ENCODE data around the gene AUH. TPM values are rescaled to one million over a fixed set of nuclear protein-coding genes. Genes with fewer than 3 reads are reported as not detected.

Gene AUH
- total RNA-seq, 1 donor from 2014 or later, result 9.8 TPM

DNA sequence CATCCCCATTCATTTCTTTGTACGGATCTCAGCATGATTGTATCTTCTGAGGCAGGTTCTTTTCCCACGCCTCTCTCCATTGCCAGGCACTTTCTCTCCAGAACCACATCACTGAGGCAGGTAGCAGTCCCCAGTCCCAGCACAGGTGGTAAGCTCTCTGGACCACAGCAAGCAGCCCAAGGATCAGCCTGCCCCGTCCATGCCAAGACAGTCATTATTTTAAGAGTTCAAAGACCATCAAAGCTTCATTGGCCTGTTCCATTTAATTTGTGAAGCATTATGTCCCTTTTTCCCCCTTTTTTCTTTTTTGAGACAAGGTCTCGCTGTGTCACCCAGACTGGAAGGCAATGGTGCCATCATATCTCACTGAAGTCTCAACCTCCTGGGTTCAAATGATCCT is 171.7 kb downstream of the AUH start:
- no peak for FAIRE-seq
- H3K4me3 Mint-ChIP-seq (ENCODE audit: unreplicated experiment), result no peak overlapping the region
- DNase-seq (ENCODE audit: low read depth), result no peak
- TF ChIP-seq EZH2 (IDR thresholded peaks at IDR 0.05; ENCODE audit: insufficient read depth, low read length), result no peak
- TF ChIP-seq, protein P1, sequence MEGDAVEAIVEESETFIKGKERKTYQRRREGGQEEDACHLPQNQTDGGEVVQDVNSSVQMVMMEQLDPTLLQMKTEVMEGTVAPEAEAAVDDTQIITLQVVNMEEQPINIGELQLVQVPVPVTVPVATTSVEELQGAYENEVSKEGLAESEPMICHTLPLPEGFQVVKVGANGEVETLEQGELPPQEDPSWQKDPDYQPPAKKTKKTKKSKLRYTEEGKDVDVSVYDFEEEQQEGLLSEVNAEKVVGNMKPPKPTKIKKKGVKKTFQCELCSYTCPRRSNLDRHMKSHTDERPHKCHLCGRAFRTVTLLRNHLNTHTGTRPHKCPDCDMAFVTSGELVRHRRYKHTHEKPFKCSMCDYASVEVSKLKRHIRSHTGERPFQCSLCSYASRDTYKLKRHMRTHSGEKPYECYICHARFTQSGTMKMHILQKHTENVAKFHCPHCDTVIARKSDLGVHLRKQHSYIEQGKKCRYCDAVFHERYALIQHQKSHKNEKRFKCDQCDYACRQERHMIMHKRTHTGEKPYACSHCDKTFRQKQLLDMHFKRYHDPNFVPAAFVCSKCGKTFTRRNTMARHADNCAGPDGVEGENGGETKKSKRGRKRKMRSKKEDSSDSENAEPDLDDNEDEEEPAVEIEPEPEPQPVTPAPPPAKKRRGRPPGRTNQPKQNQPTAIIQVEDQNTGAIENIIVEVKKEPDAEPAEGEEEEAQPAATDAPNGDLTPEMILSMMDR (IDR thresholded peaks at IDR 0.05; ENCODE audit: insufficient read depth, low read depth, low read length), result no peak
- no peaks in the 10 kb centered on the region for H3K36me3 Mint-ChIP-seq (ENCODE audit: low read depth, unreplicated experiment)
- H2AFZ ChIP-seq (ENCODE audit: low read depth, low read length), result no peak overlapping the region
- peaks cover 13% of the 10 kb centered on the region for H3K4me1 Mint-ChIP-seq (ENCODE audit: low read depth, unreplicated experiment)
- no peaks in the 10 kb centered on the region for H3K9me3 ChIP-seq (ENCODE audit: insufficient read depth, low read depth, low read length)
- H3K36me3 ChIP-seq (ENCODE audit: insufficient read depth, low read length), result no peaks in the 10 kb centered on the region
- H3K27ac ChIP-seq (ENCODE audit: low read depth, low read length), result no peak overlapping the region
- H3K27me3 Mint-ChIP-seq (ENCODE audit: low read depth, unreplicated experiment), result peaks cover 6% of the 10 kb centered on the region
- H4K20me1 ChIP-seq (ENCODE audit: insufficient read depth, low read length), result no peaks in the 10 kb centered on the region
- no peak overlapping the region for H3K27ac Mint-ChIP-seq (ENCODE audit: unreplicated experiment)
- H3K9ac ChIP-seq (ENCODE audit: low read length), result no peak overlapping the region
- H3K9me3 Mint-ChIP-seq (ENCODE audit: unreplicated experiment), result peaks cover 3% of the 10 kb centered on the region
- H3K4me2 ChIP-seq (ENCODE audit: low read length), result no peak overlapping the region
- H3K4me1 ChIP-seq (ENCODE audit: insufficient read depth, low read length), result peaks cover 35% of the 10 kb centered on the region
- H3K4me3 ChIP-seq (ENCODE audit: insufficient read depth, low read depth, low read length), result no peak overlapping the region
- no peaks in the 10 kb centered on the region for H3K27me3 ChIP-seq (ENCODE audit: insufficient read depth, low read length)
- no peaks in the 10 kb centered on the region for H3K79me2 ChIP-seq (ENCODE audit: insufficient read depth, low read length)

DNA sequence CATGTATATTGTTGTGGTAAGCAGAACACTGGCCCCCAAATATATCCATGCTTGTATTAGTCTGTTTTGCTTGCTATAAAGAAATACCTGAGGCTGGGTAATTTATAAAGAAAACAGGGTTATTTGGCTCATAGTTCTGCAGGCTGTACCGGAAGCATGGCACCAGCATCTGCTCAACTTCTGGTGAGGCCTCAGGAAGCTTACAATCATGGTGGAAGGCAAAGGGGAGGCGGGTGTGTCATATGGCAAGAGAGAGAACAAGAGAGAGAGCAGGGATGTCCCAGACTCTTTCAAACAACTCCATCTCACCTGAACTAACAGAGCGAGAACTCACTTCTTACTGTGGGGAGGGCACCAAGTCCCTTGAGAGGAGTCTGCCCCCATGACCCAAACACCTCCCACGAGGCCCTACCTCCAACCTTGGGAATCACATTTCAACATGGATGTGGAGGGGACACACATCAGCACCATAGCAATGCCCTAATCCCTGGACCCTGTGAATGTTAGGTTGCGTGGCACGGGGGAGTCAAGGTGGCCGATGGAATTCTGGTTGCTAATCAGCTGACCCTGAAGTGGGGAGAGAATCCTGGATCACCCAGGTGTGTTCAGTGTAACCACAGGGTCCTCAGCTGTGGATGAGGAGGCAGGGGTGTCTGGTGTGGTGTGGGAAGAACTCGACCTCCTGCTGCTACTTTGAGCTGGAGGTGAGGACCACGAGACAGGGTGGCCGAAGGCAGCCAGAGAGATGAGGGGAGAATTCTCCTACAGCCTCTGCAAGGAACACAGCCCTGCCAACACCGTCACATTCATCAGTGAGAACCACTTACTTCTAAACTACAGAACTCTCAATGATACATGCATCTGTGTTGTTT is 172.8 kb downstream of the AUH start:
- Histone ChIP-seq H4K20me1 (ENCODE audit: insufficient read depth, low read length) (no peaks in the 10 kb centered on the region), H3K79me2 (ENCODE audit: insufficient read depth, low read length) (no peaks in the 10 kb centered on the region), H3K27ac (ENCODE audit: low read depth, low read length) (no peak overlapping the region), H3K36me3 (ENCODE audit: insufficient read depth, low read length) (no peaks in the 10 kb centered on the region), H2AFZ (ENCODE audit: low read depth, low read length) (no peak overlapping the region), H3K4me1 (ENCODE audit: insufficient read depth, low read length) (peaks cover 32% of the 10 kb centered on the region), H3K4me2 (ENCODE audit: low read length) (no peak overlapping the region), H3K9ac (ENCODE audit: low read length) (no peak overlapping the region), H3K4me3 (ENCODE audit: insufficient read depth, low read depth, low read length) (no peak overlapping the region), H3K9me3 (ENCODE audit: insufficient read depth, low read depth, low read length) (no peaks in the 10 kb centered on the region), H3K27me3 (ENCODE audit: insufficient read depth, low read length) (no peaks in the 10 kb centered on the region)
- Mint-ChIP-seq H3K9me3 (ENCODE audit: unreplicated experiment) (peaks cover 3% of the 10 kb centered on the region), H3K27ac (ENCODE audit: unreplicated experiment) (no peak overlapping the region), H3K4me3 (ENCODE audit: unreplicated experiment) (peak overlapping the region; percentile 20), H3K4me1 (ENCODE audit: low read depth, unreplicated experiment) (peaks cover 12% of the 10 kb centered on the region), H3K27me3 (ENCODE audit: low read depth, unreplicated experiment) (peaks cover 8% of the 10 kb centered on the region), H3K36me3 (ENCODE audit: low read depth, unreplicated experiment) (no peaks in the 10 kb centered on the region)
- DNase-seq (ENCODE audit: low read depth) (no peak), FAIRE-seq (no peak)
- TF ChIP-seq, protein P1 (IDR thresholded peaks at IDR 0.05; ENCODE audit: insufficient read depth, low read depth, low read length), result no peak
- TF ChIP-seq EZH2 (IDR thresholded peaks at IDR 0.05; ENCODE audit: insufficient read depth, low read length), result no peak

DNA sequence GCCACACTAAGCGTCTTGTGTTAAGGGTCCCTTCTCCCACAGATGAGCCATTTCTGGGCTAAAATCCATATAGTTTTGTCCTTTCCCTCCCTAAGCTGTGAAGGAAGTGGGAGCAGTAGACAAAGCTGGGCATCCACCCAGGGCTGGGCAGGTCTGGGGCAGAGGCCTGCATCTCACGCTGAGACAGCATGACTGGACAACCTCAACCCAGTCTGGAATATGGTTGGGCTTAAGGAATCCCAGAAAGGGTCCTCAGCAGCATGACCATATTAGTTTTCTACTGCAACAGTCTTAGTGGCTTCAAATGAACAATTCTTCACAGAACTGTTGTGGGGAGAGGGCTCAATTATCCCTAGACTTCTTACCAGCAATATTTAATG is 173.8 kb downstream of the AUH start:
- Histone ChIP-seq H3K9ac (ENCODE audit: low read length) (peak overlapping the region; percentile 27), H3K27ac (ENCODE audit: low read depth, low read length) (peak overlapping the region; percentile 38), H3K27me3 (ENCODE audit: insufficient read depth, low read length) (no peaks in the 10 kb centered on the region), H4K20me1 (ENCODE audit: insufficient read depth, low read length) (no peaks in the 10 kb centered on the region), H3K79me2 (ENCODE audit: insufficient read depth, low read length) (no peaks in the 10 kb centered on the region), H3K9me3 (ENCODE audit: insufficient read depth, low read depth, low read length) (no peaks in the 10 kb centered on the region), H3K4me1 (ENCODE audit: insufficient read depth, low read length) (peaks cover 24% of the 10 kb centered on the region), H3K4me3 (ENCODE audit: insufficient read depth, low read depth, low read length) (no peak overlapping the region), H3K36me3 (ENCODE audit: insufficient read depth, low read length) (no peaks in the 10 kb centered on the region), H2AFZ (ENCODE audit: low read depth, low read length) (no peak overlapping the region), H3K4me2 (ENCODE audit: low read length) (no peak overlapping the region)
- peaks cover 9% of the 10 kb centered on the region for H3K27me3 Mint-ChIP-seq (ENCODE audit: low read depth, unreplicated experiment)
- DNase-seq (ENCODE audit: low read depth), result peak; percentile 87
- no peak for FAIRE-seq
- peaks cover 3% of the 10 kb centered on the region for H3K9me3 Mint-ChIP-seq (ENCODE audit: unreplicated experiment)
- H3K4me3 Mint-ChIP-seq (ENCODE audit: unreplicated experiment), result no peak overlapping the region
- H3K27ac Mint-ChIP-seq (ENCODE audit: unreplicated experiment), result no peak overlapping the region
- peaks cover 12% of the 10 kb centered on the region for H3K4me1 Mint-ChIP-seq (ENCODE audit: low read depth, unreplicated experiment)
- TF ChIP-seq, protein P1 (IDR thresholded peaks at IDR 0.05; ENCODE audit: insufficient read depth, low read depth, low read length), result no peak
- H3K36me3 Mint-ChIP-seq (ENCODE audit: low read depth, unreplicated experiment), result no peaks in the 10 kb centered on the region
